ENCODE data around the gene SCN8A.

The SCN8A gene

DNA sequence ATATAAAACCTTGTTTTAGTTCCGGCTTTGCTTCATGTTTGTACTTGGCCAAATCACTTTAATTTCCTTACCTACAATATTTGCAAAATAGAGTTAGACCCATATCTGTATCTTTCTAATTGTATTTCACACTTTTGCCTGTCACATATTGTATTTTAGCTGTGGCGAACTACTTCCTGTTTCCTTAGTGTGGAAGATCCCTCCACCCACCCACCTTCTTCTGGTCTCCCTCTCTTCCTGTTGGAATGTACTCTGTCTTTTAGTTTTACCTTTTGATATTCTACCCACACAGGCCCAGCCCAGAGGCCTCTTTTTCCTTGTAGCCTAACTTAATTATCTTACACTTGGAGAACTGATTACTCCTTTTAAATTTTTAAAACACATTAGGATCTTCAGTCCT lies 78.2 kb downstream of the SCN8A start:
- no peak for DNase-seq (ENCODE audit: low read depth in 3 of 3)

DNA sequence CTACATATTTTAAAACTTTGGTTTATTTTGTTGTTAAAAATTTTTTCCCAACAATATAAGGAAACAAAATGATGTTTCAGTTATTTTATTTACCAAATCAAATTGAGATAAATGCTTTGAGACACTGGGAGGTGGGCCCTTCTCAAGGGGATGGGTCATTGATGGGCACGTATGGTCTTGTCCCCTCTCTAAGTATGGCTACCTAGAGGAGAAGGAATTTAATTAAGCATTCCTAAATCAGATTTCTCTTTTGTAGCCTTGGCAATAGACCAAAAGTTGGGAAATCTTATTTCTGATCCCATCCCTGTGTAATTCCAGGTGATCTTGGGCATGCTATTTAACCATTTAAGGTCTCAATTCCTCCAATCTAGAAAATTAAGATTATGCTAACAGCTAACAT lies 79.0 kb downstream of the SCN8A start:
- no peak for DNase-seq (ENCODE audit: low read depth in 3 of 3)

DNA sequence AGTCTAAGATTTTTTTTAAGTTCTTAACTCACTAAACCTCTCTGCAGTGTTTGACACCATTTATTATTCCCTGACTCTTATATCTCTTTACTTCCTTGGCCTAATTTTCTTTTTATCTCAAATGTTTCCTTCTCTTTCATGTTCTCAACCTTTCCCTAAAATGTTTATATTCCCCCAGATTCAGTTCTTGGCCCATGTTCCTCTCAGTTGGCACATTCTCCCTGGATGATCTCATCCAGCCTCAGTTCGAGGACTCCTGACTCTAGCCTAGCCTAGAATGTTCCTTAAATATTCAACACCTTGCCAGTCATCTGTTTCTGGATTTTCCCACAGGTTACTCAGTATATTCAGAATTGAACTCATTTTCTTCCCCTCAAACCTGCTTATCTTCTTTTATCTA lies 81.3 kb downstream of the SCN8A start:
- DNase-seq (ENCODE audit: low read depth in 3 of 3), result no peak

GRCh38 chr12:51675071-51675803 lies 84.2 kb downstream of the SCN8A start:
- no peak for DNase-seq (ENCODE audit: low read depth in 3 of 3)

- DNase-seq (ENCODE audit: low read depth in 3 of 3), result no peak
Measured at GRCh38 chr12:51676875-51677274, 85.8 kb downstream of the SCN8A start.

DNA sequence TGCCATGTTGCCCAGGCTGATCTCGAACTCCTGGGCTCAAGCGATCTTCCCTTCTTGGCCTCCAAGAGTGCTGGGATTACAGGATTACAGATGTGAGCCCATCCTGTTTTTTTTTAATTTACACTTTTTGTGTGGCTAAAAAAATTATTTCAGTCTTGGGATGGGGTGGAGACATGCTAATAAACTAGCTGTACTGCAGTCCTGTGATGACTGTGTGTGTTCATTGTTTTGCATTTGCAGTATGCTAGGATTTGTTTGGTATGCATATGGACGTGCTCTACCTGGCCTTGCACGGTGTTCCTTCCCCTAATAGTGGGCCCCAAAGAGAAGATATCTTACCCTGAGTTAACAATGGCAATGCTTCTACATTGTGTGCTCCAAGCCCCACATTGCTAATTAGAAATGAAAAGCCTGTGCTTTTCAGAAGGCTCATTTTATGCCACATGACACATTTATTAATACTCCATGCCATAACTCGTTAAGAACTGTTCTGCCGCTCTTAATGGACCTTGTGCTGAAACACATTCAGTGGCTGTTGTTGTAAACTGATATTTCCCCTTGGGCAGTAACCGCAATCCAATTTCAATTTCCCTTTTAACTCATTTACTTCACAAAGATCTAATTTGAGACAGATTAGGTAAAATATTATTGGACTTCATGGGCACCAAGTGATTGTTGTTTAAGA lies 86.4 kb downstream of the SCN8A start:
- DNase-seq (ENCODE audit: low read depth in 3 of 3), result no peak

- DNase-seq (ENCODE audit: low read depth in 3 of 3), result no peak
Measured at GRCh38 chr12:51678086-51678724, 87.2 kb downstream of the SCN8A start.

DNA sequence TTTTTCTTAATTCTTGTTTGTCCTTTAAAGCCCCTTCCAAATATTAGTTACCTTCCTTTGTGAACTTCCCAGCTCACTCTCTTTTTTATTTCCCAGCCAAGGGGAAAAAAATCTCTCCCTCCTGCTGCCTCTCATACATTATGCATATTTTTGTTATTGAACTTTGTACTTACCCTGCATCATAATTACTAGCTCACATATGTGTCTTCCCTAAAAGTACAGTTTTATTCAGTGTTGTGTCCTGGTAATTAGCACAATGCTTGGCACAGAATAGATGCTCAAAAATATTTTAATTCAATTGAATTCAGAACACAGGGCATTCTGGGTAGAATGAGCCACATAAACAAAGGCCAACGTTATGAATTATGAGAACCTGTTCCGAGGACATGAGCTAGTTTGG lies 91.9 kb downstream of the SCN8A start:
- DNase-seq (ENCODE audit: low read depth in 3 of 3), result no peak

DNA sequence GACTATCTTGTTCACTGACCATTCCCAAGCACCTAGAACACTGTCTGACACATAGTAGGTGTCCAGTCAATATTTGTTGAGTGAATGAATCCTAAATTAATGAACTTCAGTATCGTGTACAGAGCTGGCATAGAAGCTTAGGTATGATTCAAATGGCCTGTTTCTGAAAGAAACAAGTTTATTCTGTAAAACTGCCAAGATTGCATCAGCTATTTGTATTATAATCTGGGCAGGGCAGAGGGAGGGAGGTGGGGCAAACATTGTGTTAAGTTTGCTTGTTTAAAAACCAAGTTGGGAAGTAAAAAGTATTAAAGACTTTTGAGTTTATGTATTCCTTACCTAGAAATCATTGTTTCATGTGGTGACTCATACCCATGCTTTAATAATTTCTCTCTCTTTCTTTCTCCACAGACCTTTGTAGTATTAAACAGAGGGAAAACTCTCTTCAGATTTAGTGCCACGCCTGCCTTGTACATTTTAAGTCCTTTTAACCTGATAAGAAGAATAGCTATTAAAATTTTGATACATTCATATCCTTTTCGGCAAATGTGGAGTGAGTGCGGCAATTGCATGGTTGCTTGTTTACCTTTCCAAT lies 92.8 kb downstream of the SCN8A start:
- DNase-seq (ENCODE audit: low read depth in 3 of 3), result no peak

DNA sequence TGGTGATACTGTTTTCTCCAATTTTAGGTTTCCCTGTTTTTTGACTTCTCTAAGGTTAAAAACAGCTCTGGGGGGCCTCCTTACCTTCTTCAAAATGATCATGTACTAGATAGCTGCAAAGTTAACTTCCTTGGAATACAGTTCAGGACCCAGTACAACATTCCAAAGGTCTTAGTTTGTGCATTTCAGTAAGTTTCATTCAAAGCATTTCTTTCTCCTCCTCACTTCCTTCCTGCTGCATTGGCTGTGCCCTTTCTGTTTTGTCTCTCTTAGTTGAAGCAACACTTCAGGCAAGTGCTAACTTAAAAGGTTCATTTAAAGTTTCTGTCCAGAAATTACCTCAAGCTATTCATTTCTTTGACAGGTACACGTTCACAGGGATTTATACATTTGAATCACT lies 95.7 kb downstream of the SCN8A start:
- DNase-seq (ENCODE audit: low read depth in 3 of 3), result no peak

- no peak for DNase-seq (ENCODE audit: low read depth in 3 of 3)
Measured at GRCh38 chr12:51687177-51687576, 96.1 kb downstream of the SCN8A start.

DNA sequence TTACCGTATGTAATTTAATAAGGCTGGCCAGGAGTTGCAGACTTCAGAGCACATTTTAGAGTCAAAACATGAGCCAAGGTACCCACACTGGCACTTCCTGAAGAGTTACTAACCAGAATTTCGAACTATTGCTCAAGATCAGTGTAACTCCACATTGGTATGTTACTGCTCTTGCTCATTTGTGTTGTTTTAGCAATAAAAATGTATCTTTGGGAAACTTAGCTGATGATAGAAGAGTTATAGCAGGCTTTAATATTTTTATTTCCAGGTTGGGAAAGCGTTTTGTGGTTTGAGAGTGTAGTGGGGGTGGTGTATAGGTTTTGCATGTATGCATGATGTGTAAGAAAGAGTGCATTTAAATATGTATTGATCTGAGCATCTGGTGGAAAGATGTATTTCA lies 96.6 kb downstream of the SCN8A start:
- DNase-seq (ENCODE audit: low read depth in 3 of 3), result no peak

GRCh38 chr12:51689983-51690382 lies 99.0 kb downstream of the SCN8A start:
- no peak for DNase-seq (ENCODE audit: low read depth in 3 of 3)

- DNase-seq (ENCODE audit: low read depth in 3 of 3), result no peak
Measured at GRCh38 chr12:51692016-51692415, 101.0 kb downstream of the SCN8A start.

GRCh38 chr12:51693569-51693968 lies 102.5 kb downstream of the SCN8A start:
- no peak for DNase-seq (ENCODE audit: low read depth in 3 of 3)

DNA sequence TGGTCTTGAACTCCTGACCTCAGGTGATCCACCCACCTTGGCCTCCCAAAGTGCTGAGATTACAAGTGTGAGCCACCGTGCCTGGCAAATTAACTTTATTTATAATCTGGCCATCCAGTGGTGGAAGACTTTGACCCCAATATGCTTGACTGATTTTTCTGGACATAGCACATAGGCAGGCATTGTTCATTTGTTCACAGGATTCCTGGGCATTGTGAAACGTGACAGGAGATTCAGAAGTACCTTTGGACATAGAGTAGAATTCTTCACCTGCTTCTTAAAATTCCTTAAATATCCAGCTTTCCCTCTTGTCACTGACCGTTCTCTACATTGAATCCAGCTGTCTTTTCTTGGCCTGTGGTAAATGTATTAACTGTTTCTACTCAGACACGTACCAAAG lies 103.1 kb downstream of the SCN8A start:
- no peak for DNase-seq (ENCODE audit: low read depth in 3 of 3)

DNA sequence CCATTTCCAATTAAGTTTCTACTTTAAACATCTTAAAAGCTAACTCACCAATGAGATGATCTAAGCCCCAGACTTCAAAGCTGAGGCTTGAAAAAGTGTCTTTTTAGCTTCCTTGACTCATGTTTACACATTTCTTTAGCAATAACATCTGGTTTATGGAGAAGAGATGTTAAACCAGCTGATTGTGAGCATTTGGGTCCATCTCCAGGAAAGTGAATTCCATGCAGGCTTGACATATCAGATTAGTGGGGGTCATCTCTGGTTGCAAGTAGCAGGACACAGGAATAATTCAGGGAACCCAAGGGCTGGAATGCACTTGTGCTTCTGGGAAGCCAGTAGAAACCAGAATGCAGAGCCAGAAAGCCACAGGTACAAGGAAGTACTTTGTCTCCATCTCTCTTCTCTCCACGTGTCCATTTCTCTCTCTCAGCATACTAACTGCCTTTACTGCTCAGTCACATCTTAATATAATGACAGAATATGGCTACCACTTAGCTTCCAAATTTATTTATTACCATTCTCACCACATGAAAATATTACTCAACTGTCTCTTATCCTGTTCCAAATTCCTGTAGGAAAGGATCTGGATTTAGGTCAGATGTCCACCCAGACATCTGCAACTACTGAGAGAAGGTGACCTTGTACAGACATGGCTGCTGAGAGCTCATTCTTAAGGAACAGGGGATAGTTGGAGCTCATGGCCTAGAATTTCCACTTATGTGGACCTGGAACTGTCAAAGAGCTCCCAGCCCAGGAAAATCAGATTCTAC lies 104.4 kb downstream of the SCN8A start:
- DNase-seq (ENCODE audit: low read depth in 3 of 3), result no peak

DNA sequence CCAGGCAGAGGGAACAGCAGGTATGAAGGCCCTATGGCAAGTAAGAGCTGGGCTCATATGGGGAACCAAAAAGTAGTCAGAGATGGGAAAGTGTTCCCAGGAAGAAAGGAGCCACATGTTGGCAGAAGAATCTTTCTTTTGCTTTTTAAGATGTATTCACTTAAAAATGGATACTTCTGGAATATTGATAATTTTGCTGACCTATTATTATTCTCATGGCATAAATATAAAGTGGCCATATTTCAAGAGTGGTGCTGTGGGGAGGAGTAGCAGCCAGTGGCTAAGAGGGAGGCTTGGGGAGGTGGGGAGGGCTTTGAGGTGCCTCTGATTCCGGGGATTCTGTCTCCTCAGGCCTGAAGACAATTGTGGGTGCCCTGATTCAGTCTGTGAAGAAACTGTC lies 108.2 kb downstream of the SCN8A start:
- DNase-seq (ENCODE audit: low read depth in 3 of 3), result no peak

DNA sequence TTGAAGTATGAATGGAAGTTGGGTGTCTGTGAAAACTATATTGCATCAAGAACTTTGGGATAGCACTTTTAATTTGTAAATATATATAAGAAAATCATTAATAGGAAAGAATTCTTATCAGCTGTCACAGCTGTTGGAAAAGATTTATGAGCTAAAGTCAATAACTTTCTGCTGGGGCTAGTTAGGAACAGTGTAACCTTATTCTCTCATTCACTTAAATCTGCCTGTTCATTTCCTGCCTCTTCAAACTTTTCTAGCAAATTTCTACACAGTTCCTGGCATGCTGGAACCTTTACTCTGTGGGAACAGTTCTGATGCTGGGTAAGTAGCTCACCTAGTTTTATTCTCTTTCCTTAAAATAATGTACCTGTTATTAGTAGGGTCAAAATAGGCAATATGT lies 109.9 kb downstream of the SCN8A start:
- no peak for DNase-seq (ENCODE audit: low read depth in 3 of 3)

GRCh38 chr12:51702587-51702986 lies 111.6 kb downstream of the SCN8A start:
- DNase-seq (ENCODE audit: low read depth in 3 of 3), result no peak

DNA sequence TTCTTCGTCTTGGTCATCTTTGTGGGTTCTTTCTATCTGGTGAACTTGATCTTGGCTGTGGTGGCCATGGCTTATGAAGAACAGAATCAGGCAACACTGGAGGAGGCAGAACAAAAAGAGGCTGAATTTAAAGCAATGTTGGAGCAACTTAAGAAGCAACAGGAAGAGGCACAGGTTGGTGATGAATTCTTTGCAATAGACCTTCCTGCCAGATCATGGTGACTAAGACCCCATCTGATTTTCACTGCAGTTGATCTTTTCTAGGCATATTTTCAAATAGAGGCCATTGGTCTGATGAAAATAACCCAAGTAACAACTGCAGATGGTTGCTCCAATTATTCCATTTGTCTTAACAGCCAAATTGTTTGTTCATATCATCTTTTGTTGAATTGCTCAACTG lies 114.4 kb downstream of the SCN8A start:
- no peak for DNase-seq (ENCODE audit: low read depth in 3 of 3)

DNA sequence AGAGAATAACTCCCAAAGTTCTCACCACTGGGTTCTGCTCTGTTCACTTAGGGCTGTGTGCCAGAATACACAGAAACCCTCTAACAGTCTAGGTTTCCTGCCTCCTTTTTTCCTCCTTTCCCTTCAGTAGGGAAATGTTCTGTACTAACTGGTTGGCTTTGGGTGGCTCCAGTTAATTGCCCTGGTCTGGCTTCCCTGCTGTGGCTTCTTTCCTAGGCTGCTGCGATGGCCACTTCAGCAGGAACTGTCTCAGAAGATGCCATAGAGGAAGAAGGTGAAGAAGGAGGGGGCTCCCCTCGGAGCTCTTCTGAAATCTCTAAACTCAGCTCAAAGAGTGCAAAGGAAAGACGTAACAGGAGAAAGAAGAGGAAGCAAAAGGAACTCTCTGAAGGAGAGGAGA lies 115.2 kb downstream of the SCN8A start:
- DNase-seq (ENCODE audit: low read depth in 3 of 3), result no peak
